Measurements from ENCODE around the gene SLC38A11.

The SLC38A11 gene

DNA sequence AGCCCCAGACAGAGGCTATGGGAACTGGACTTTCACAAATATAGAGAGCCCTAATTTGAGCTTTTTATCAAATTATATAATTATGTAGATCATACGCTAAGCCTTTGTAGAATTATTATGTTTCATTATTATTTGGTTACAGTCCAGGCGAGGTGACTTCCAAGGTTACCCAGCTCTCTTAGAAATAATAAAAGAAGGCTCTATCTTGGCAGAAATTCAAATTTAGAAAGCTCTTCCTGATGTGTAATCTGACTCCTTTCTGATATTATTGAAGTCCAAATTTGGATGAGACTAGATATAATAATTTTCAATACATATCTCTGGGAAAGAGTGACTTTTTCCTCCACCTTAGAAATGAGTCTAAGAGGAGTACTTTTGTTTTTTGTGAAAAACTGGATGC is 4.8 kb upstream of the SLC38A11 start:
- Histone ChIP-seq H3K4me1 (ENCODE audit: control insufficient read depth, insufficient read depth, low read length) (no peaks in the 10 kb centered on the region), H3K27ac (ENCODE audit: low read depth, low read length) (no peak overlapping the region), H3K27me3 (ENCODE audit: control insufficient read depth, insufficient read depth, low read length) (no peaks in the 10 kb centered on the region), H3K4me3 (ENCODE audit: low read length) (no peak overlapping the region), H3K36me3 (ENCODE audit: control insufficient read depth, insufficient read depth, low read length) (no peaks in the 10 kb centered on the region), H3K9ac (ENCODE audit: low read length) (no peak overlapping the region)

DNA sequence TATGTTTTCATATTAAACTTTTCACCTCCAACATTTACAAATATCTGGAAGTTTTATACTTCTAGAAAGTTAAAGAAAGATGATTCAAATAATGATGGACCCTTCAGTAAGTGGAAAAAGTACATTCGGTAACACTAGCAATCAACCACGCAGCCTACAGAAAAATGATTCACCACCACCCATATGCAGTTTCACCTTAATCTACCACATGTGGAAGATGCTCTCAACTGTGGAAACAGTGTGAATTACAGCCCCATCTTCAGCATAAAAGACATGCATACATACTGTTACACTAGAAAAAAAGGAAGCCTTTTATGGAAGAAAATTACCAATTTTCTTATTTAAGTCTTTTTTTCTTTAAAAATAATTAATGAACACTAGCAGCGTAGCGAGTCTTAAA is 1.1 kb downstream of the SLC38A11 start:
- Histone ChIP-seq H3K27ac (ENCODE audit: low read depth, low read length) (no peak overlapping the region), H3K4me3 (ENCODE audit: low read length) (no peak overlapping the region), H3K36me3 (ENCODE audit: control insufficient read depth, insufficient read depth, low read length) (no peaks in the 10 kb centered on the region), H3K9ac (ENCODE audit: low read length) (no peak overlapping the region), H3K4me1 (ENCODE audit: control insufficient read depth, insufficient read depth, low read length) (peaks cover 2% of the 10 kb centered on the region), H3K27me3 (ENCODE audit: control insufficient read depth, insufficient read depth, low read length) (no peaks in the 10 kb centered on the region)

DNA sequence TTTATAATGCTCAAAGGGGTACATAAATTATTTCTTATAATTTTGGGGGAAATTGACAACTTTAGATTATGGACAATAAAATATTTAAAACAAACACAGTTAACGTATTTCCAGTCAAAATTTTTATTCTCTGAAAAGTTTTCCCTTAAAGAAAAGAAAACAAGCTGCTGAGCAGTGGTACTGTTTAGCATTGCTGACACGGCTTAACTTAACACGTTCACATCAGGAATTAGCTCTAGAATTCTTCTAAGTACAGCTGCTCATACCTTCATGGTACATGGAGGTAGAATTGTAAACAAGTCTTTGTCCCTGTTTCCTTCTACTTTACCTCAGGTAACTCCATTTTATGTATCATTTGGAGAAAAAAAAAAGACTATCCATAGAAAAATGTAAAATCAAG is 2.0 kb downstream of the SLC38A11 start:
- no peak overlapping the region for H3K4me3 ChIP-seq (ENCODE audit: low read length)
- no peaks in the 10 kb centered on the region for H3K36me3 ChIP-seq (ENCODE audit: control insufficient read depth, insufficient read depth, low read length)
- H3K27me3 ChIP-seq (ENCODE audit: control insufficient read depth, insufficient read depth, low read length) = no peaks in the 10 kb centered on the region
- peaks cover 2% of the 10 kb centered on the region for H3K4me1 ChIP-seq (ENCODE audit: control insufficient read depth, insufficient read depth, low read length)
- no peak overlapping the region for H3K27ac ChIP-seq (ENCODE audit: low read depth, low read length)
- H3K9ac ChIP-seq (ENCODE audit: low read length) = no peak overlapping the region

DNA sequence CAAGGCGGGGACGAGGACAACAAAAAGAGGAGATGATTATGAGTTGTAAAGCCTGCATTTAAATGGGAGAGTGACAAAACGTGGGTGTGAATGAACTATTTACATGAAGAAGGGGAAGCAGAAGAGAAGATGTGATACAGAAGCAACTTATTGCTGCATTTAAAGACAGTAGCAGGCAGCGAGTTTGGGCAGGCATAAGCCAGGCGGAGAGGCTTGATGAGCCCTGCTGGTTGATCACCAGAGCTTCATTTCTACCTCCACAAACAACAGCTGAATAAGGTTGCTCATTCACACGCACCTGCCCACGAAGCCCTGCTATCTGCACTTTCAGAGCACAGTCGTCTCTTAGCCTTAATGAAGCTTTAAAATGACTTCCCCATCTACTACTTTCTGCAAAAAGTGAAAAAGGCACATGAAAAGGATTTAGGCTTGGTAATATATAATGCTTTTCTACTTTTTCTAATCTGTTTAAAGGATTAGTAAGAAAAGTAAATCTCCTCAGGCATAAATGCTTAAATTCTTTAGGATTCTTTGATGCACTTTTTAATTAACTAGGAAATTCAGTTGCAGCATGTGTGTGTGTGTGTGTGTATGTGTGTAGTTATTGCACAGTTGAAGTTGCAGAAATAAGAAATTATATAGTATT is 3.1 kb downstream of the SLC38A11 start:
- H3K9ac ChIP-seq (ENCODE audit: low read length) = no peak overlapping the region
- no peak overlapping the region for H3K27ac ChIP-seq (ENCODE audit: low read depth, low read length)
- H3K27me3 ChIP-seq (ENCODE audit: control insufficient read depth, insufficient read depth, low read length) = no peaks in the 10 kb centered on the region
- no peak overlapping the region for H3K4me3 ChIP-seq (ENCODE audit: low read length)
- peaks cover 2% of the 10 kb centered on the region for H3K4me1 ChIP-seq (ENCODE audit: control insufficient read depth, insufficient read depth, low read length)
- H3K36me3 ChIP-seq (ENCODE audit: control insufficient read depth, insufficient read depth, low read length) = no peaks in the 10 kb centered on the region

DNA sequence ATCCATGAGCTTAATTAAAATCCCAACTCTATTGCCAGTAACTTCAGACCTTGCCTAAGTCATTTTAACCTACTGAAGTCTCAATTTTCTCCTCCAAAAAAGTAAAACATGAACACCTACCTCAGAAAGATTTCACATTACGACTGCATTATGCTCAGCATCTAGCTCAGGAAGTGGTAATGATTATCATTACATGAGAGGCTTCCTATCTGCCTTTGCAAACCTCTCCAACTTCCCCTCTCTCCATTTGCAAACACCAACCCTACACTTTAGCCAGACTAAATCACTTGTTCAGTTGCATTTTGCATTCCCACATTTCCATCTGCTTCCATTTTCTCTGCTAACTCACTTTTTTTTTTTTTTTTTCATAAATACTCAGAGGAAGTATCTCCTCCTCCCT is 6.8 kb downstream of the SLC38A11 start:
- no peak overlapping the region for H3K27ac ChIP-seq (ENCODE audit: low read depth, low read length)
- H3K27me3 ChIP-seq (ENCODE audit: control insufficient read depth, insufficient read depth, low read length) = no peaks in the 10 kb centered on the region
- H3K9ac ChIP-seq (ENCODE audit: low read length) = no peak overlapping the region
- no peaks in the 10 kb centered on the region for H3K4me1 ChIP-seq (ENCODE audit: control insufficient read depth, insufficient read depth, low read length)
- no peak overlapping the region for H3K4me3 ChIP-seq (ENCODE audit: low read length)
- no peaks in the 10 kb centered on the region for H3K36me3 ChIP-seq (ENCODE audit: control insufficient read depth, insufficient read depth, low read length)

DNA sequence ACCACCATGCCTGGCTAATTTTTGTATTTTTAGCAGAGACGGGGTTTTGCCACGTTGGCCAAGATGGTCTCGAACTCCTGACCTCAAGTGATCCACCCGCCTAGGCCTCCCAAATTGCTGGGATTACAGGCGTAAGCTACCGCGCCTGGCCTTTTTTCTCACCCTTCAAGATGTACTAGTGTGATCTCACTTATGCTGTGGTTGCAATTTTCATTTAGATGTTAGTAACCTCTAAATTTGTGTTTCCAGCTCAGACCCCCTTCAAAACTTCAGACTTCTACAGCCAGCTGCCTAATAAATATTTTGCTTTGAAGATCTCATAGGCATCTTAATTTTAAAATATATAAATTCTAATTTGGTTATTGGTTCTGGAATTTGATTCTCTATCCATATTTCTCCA is 8.0 kb downstream of the SLC38A11 start:
- H3K4me3 ChIP-seq (ENCODE audit: low read length) = no peak overlapping the region
- no peak overlapping the region for H3K27ac ChIP-seq (ENCODE audit: low read depth, low read length)
- no peaks in the 10 kb centered on the region for H3K4me1 ChIP-seq (ENCODE audit: control insufficient read depth, insufficient read depth, low read length)
- H3K9ac ChIP-seq (ENCODE audit: low read length) = no peak overlapping the region
- H3K36me3 ChIP-seq (ENCODE audit: control insufficient read depth, insufficient read depth, low read length) = no peaks in the 10 kb centered on the region
- no peaks in the 10 kb centered on the region for H3K27me3 ChIP-seq (ENCODE audit: control insufficient read depth, insufficient read depth, low read length)

DNA sequence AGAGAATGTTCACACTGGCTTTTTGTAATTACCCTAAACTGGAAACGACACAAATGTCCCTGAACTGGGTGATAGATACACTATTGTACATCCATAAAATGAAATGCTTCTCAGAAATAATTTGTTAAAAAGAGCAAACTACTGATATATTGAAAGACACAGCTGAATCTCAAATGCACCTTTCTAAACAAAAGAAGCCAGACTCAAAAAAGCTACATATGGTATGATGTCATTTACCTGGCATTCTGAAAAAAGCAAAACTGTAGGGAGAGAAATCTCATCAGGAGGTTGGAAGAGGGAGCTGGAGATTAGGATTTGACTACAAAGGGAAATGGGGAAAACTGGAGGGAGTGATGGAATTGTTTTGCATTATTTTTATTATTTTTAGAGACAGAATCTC is 12.0 kb downstream of the SLC38A11 start:
- Histone ChIP-seq H3K27me3 (ENCODE audit: control insufficient read depth, insufficient read depth, low read length) (no peaks in the 10 kb centered on the region), H3K27ac (ENCODE audit: low read depth, low read length) (no peak overlapping the region), H3K36me3 (ENCODE audit: control insufficient read depth, insufficient read depth, low read length) (no peaks in the 10 kb centered on the region), H3K4me1 (ENCODE audit: control insufficient read depth, insufficient read depth, low read length) (no peaks in the 10 kb centered on the region), H3K4me3 (ENCODE audit: low read length) (no peak overlapping the region), H3K9ac (ENCODE audit: low read length) (no peak overlapping the region)

DNA sequence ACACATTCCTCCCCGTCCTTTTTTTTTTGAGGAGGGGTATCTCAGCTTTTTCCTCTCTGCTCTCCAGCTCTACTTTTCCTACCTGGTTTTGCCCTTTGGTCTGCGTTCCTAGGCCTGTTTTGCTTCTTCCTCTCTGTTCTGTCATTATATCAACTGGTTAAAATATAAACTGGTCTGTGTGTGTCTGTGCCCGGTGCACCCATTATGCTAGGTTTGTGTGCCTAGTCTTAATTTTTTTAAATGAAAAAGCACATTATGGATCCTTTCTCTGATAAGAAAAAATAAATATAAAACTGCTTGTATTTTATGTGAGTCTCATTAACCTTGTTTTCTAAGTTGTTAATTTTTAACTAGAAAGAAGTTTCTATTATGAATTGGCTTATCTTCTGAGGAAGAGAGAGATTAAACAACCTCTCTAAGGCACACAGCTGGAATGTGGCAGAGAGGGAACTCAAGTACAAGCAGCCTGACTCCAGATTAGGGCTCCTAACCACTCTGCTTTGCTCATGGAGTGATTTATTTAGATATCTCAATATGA is 17.4 kb downstream of the SLC38A11 start:
- Histone ChIP-seq H3K9ac (ENCODE audit: low read length) (no peak overlapping the region), H3K36me3 (ENCODE audit: control insufficient read depth, insufficient read depth, low read length) (no peaks in the 10 kb centered on the region), H3K4me1 (ENCODE audit: control insufficient read depth, insufficient read depth, low read length) (no peaks in the 10 kb centered on the region), H3K27me3 (ENCODE audit: control insufficient read depth, insufficient read depth, low read length) (no peaks in the 10 kb centered on the region), H3K27ac (ENCODE audit: low read depth, low read length) (no peak overlapping the region), H3K4me3 (ENCODE audit: low read length) (no peak overlapping the region)

DNA sequence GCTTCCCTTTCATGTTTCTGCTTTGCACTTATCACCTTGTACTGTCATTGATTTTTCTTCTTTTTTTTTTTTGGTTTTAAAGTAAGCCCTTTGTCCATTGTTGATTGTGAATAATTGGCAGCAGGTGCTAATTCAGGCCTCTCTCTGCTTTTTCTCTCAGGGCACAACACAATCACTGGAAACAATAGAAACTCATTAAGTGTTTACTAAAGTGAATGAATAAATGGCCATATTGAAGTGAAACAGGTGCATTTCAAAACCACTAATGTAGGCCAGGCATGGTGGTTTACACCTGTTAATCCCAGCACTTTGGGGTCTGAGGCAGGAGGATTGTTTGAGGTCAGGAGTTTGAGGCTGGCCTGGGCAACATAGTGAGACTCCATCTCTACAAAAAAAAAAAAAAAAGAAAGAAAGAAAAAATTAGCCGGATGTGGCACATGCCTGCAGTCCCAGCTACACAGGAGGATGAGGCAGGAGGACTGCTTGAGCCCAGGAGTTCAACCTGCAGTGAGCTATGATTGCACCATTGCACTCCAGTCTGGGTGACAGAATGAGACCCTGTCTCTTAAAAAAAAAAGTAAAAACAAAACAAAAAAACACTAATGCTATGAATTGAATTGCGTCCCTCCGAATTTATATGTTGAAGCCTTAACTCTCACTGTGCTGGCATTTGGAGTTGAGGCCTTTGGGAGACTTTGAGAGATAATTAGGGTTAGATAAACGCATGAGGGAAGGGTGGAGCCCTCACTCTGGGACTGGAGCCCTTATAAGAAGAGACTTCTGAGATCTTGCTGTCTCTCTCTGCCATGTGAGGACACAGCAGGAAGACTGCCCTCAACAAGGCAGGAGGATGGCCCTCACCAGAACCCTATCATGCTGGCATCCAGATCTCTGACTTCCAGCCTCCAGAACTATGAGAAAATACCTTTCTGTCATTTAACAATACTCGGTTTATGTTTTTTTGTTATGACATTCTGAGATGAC is 19.9 kb downstream of the SLC38A11 start:
- no peak overlapping the region for H3K9ac ChIP-seq (ENCODE audit: low read length)
- H3K27ac ChIP-seq (ENCODE audit: low read depth, low read length) = no peak overlapping the region
- H3K36me3 ChIP-seq (ENCODE audit: control insufficient read depth, insufficient read depth, low read length) = no peaks in the 10 kb centered on the region
- H3K4me3 ChIP-seq (ENCODE audit: low read length) = no peak overlapping the region
- H3K27me3 ChIP-seq (ENCODE audit: control insufficient read depth, insufficient read depth, low read length) = no peaks in the 10 kb centered on the region
- H3K4me1 ChIP-seq (ENCODE audit: control insufficient read depth, insufficient read depth, low read length) = no peaks in the 10 kb centered on the region

DNA sequence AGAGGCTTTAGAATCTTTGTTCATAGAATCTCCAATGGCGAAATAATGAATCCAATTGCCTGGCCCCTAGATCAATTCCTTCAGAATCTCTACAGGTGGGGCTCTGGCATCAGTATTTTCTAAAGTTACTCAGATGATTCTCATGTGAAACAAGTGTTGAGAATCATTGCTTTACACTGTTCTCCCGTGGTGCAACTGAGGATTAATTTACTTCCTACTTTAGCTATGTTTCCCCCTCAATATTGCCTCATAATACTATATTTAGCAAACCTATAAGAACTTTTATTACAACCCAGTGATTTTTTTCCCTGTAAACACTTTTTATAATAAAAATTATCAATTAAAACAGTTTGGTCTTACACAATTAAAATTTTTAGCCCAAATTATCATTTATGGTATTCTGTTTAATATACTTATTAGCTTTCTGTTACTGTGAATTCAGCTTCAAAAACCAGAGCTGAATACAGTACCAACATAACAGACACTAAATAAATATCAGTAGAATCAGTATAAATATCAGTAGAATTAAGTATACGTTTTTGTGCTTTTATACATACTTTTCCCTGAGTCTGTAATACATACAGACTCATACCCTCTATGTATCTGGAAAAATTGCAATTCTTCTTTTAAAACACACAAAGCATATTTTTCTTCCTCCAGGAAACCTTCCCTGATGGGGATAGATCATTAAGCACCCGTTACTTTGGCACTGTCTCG is 20.8 kb downstream of the SLC38A11 start:
- Histone ChIP-seq H3K27ac (ENCODE audit: low read depth, low read length) (no peak overlapping the region), H3K9ac (ENCODE audit: low read length) (no peak overlapping the region), H3K4me3 (ENCODE audit: low read length) (no peak overlapping the region), H3K27me3 (ENCODE audit: control insufficient read depth, insufficient read depth, low read length) (no peaks in the 10 kb centered on the region), H3K4me1 (ENCODE audit: control insufficient read depth, insufficient read depth, low read length) (no peaks in the 10 kb centered on the region), H3K36me3 (ENCODE audit: control insufficient read depth, insufficient read depth, low read length) (no peaks in the 10 kb centered on the region)

DNA sequence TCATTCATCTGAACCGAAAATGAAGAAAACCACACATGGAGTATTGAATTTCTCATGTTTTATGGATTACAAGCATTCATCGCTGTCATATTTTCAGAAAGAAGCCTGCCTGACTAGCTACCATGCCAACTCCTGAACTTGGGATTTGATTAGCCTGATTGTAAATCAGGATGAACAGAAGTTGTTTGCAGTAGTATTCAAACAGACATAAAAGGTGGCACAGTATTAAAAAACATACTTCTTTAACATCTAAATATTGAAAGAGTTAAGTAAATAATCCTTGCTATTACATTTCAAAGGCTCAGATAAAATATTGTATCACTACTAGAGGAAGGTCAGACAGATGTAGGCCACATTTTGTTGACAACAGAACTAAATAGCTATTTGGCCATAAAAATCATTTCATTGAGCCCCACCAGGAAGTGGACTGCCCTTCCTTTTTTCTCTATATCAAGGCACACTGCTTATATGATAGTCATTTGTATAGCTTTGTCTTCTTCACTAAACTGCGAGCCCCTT is 21.6 kb downstream of the SLC38A11 start:
- H3K4me3 ChIP-seq (ENCODE audit: low read length) = no peak overlapping the region

DNA sequence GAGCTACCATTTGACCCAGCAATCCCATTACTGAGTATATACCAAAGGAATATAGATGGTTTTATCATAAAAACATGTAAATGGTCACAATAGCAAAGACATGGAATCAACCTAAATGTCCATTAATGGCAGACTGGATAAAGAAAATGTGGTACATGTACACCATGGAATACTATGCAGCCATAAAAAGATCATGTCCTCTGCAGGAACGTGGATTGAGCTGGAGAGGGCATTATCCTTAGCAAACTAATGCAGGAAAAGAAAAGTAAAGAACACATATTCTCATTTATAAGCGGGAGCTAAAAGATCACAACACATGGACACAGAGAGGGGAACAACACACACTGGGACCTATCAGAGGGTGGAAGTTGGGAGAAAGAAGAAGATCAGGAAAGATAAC is 22.9 kb downstream of the SLC38A11 start:
- no peaks in the 10 kb centered on the region for H3K27me3 ChIP-seq (ENCODE audit: control insufficient read depth, insufficient read depth, low read length)
- no peaks in the 10 kb centered on the region for H3K4me1 ChIP-seq (ENCODE audit: control insufficient read depth, insufficient read depth, low read length)

More for the DNA sequence above, 21.6 kb downstream of the SLC38A11 start:
- H3K36me3 ChIP-seq (ENCODE audit: control insufficient read depth, insufficient read depth, low read length) = no peaks in the 10 kb centered on the region
- H3K4me1 ChIP-seq (ENCODE audit: control insufficient read depth, insufficient read depth, low read length) = no peaks in the 10 kb centered on the region
- H3K9ac ChIP-seq (ENCODE audit: low read length) = no peak overlapping the region
- H3K27ac ChIP-seq (ENCODE audit: low read depth, low read length) = no peak overlapping the region
- no peaks in the 10 kb centered on the region for H3K27me3 ChIP-seq (ENCODE audit: control insufficient read depth, insufficient read depth, low read length)

More for the DNA sequence above, 22.9 kb downstream of the SLC38A11 start:
- no peak overlapping the region for H3K27ac ChIP-seq (ENCODE audit: low read depth, low read length)
- no peaks in the 10 kb centered on the region for H3K36me3 ChIP-seq (ENCODE audit: control insufficient read depth, insufficient read depth, low read length)
- H3K9ac ChIP-seq (ENCODE audit: low read length) = no peak overlapping the region
- no peak overlapping the region for H3K4me3 ChIP-seq (ENCODE audit: low read length)
